ENCODE results near the gene HMGN4. TPM values are rescaled to one million over a fixed set of nuclear protein-coding genes. Genes with fewer than 3 reads are reported as not detected.
A peak's percentile ranks its signal among the peaks of the same experiment; 100 is the strongest.

Gene HMGN4
- total RNA-seq, 1 experiment from 2014 or later = 103 TPM

- in situ Hi-C loops (cut with HindIII; ENCODE audit: low pct_unique_long_range_greater_than_20kb, low sequenced_read_pairs) = no loop called here
- no peak for DNase-seq (ENCODE audit: low read depth, low spot score)
Measured at GRCh38 chr6:26563488-26563887, 25.3 kb downstream of the HMGN4 start.

GRCh38 chr6:26568601-26569432, 30.7 kb downstream of the HMGN4 start:
- in situ Hi-C loops (cut with HindIII; ENCODE audit: low pct_unique_long_range_greater_than_20kb, low sequenced_read_pairs) = no loop called here
- DNase-seq (ENCODE audit: low read depth, low spot score) = peak; percentile 98

- in situ Hi-C loops (cut with HindIII; ENCODE audit: low pct_unique_long_range_greater_than_20kb, low sequenced_read_pairs) = no loop called here
- DNase-seq (ENCODE audit: low read depth, low spot score) = no peak
Measured at GRCh38 chr6:26569433-26569764, 31.2 kb downstream of the HMGN4 start.

- DNase-seq (ENCODE audit: low read depth, low spot score) = no peak
- in situ Hi-C loops (cut with HindIII; ENCODE audit: low pct_unique_long_range_greater_than_20kb, low sequenced_read_pairs) = no loop called here
Measured at GRCh38 chr6:26570027-26570809, 32.1 kb downstream of the HMGN4 start.

GRCh38 chr6:26571592-26572296, 33.6 kb downstream of the HMGN4 start:
- DNase-seq (ENCODE audit: low read depth, low spot score) = peak; percentile 97
- in situ Hi-C loops (cut with HindIII; ENCODE audit: low pct_unique_long_range_greater_than_20kb, low sequenced_read_pairs) = no loop called here

GRCh38 chr6:26575494-26575939, 37.4 kb downstream of the HMGN4 start:
- peak; percentile 92 for DNase-seq (ENCODE audit: low read depth, low spot score)
- in situ Hi-C loops (cut with HindIII; ENCODE audit: low pct_unique_long_range_greater_than_20kb, low sequenced_read_pairs) = no loop called here

- DNase-seq (ENCODE audit: low read depth, low spot score) = peak; percentile 27
- in situ Hi-C loops (cut with HindIII; ENCODE audit: low pct_unique_long_range_greater_than_20kb, low sequenced_read_pairs) = no loop called here
Measured at GRCh38 chr6:26576407-26576843, 38.3 kb downstream of the HMGN4 start.

GRCh38 chr6:26576929-26577719, 39.0 kb downstream of the HMGN4 start:
- peak; percentile 92 for DNase-seq (ENCODE audit: low read depth, low spot score)
- in situ Hi-C loops (cut with HindIII; ENCODE audit: low pct_unique_long_range_greater_than_20kb, low sequenced_read_pairs) = no loop called here

GRCh38 chr6:26577720-26578072, 39.5 kb downstream of the HMGN4 start:
- in situ Hi-C loops (cut with HindIII; ENCODE audit: low pct_unique_long_range_greater_than_20kb, low sequenced_read_pairs) = no loop called here
- no peak for DNase-seq (ENCODE audit: low read depth, low spot score)

- in situ Hi-C loops (cut with HindIII; ENCODE audit: low pct_unique_long_range_greater_than_20kb, low sequenced_read_pairs) = no loop called here
Measured at GRCh38 chr6:26578279-26578678, 40.1 kb downstream of the HMGN4 start.

GRCh38 chr6:26578741-26579140, 40.6 kb downstream of the HMGN4 start:
- DNase-seq (ENCODE audit: low read depth, low spot score) = no peak
- in situ Hi-C loops (cut with HindIII; ENCODE audit: low pct_unique_long_range_greater_than_20kb, low sequenced_read_pairs) = no loop called here

More at GRCh38 chr6:26578279-26578678, 40.1 kb downstream of the HMGN4 start:
- no peak for DNase-seq (ENCODE audit: low read depth, low spot score)

- in situ Hi-C loops (cut with HindIII; ENCODE audit: low pct_unique_long_range_greater_than_20kb, low sequenced_read_pairs) = no loop called here
- DNase-seq (ENCODE audit: low read depth, low spot score) = no peak
Measured at GRCh38 chr6:26581164-26581915, 43.2 kb downstream of the HMGN4 start.

- no peak for DNase-seq (ENCODE audit: low read depth, low spot score)
- in situ Hi-C loops (cut with HindIII; ENCODE audit: low pct_unique_long_range_greater_than_20kb, low sequenced_read_pairs) = no loop called here
Measured at GRCh38 chr6:26588965-26589364, 50.8 kb downstream of the HMGN4 start.

- peak; percentile 69 for DNase-seq (ENCODE audit: low read depth, low spot score)
- in situ Hi-C loops (cut with HindIII; ENCODE audit: low pct_unique_long_range_greater_than_20kb, low sequenced_read_pairs) = no loop called here
Measured at GRCh38 chr6:26592649-26593048, 54.5 kb downstream of the HMGN4 start.

- in situ Hi-C loops (cut with HindIII; ENCODE audit: low pct_unique_long_range_greater_than_20kb, low sequenced_read_pairs) = no loop called here
Measured at GRCh38 chr6:26593278-26594130, 55.3 kb downstream of the HMGN4 start.

GRCh38 chr6:26594131-26594498, 55.9 kb downstream of the HMGN4 start:
- no peak for DNase-seq (ENCODE audit: low read depth, low spot score)
- in situ Hi-C loops (cut with HindIII; ENCODE audit: low pct_unique_long_range_greater_than_20kb, low sequenced_read_pairs) = no loop called here

More at GRCh38 chr6:26593278-26594130, 55.3 kb downstream of the HMGN4 start:
- DNase-seq (ENCODE audit: low read depth, low spot score) = no peak
